Right renal cortex interstitium (tissue), 3 donors: ENCODE data around the gene PJVK. TPM values are rescaled to one million over a fixed set of nuclear protein-coding genes. Genes with fewer than 3 reads are reported as not detected.

Experiments used
- DNase-seq, 3 donors: peaks; one replicate each; pipeline ENCODE4 v3.0.0-alpha.2; 2013; ENCODE audit warnings: low read depth in 3 of 3, low spot score in 2 of 3
- polyA plus RNA-seq, 3 donors: library from polyadenylated mRNA; unstranded; fragments of 120-200 nt; gene quantifications; one replicate each; pipeline ENCODE4 v1.2.1, GENCODE V29; 2013; ENCODE audit not compliant: insufficient read length in 3 of 3

PJVK gene
- polyA plus RNA-seq, 3 donors: 8.3 to 11.3 (median 8.8) TPM

DNA sequence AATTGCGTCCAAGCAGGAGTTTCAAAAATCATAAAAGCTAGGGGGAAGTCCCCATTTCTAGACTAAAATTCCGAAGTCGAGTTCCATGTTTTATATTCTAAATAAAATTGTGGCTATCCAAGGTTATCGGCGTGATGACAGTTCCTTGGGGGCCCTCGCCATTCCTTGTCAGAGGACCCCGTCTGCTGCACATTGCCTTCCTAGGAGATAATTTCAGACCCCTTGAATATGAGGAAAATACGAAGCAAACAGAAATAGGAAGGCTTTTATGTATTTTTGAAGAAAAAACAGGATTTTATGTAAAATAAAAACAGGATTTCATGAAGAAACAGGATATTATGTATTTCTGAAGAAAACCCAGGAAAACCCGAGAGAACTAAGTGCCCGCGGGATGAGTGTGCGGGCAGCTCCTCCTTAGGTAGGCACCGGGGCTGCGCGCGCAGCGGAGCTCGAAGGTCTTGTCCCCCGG lies 28.6 kb downstream of the PJVK start:
- DNase-seq: no peak

GRCh38 chr2:178480227-178481181 lies 29.3 kb downstream of the PJVK start, which contains the start of gene PLEKHA3:
Gene PLEKHA3, plus strand, starts transcription at chr2:178480457. Its CDS starts 413 bp downstream, at chr2:178480870.
- DNase-seq: peak; percentile 68 to 79 (median 76)

DNA sequence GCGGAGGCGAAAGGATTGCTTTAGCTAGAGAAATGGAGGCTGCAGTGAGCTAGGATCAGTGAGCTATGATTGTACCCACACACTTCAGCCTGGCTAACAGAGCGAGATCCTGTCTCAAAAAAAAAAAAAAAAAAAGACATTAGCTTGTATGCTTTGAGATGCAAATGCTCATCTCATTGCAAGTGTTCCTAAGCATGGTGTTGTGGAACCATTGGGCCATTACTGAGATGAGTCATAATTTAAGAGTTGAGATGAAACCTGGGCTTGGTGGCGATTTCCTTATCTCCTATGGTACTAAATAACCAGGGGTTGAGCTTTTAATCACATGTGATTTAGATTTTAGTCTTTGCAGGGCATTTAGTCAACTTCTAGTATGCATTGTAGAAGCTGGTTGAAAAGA lies 31.3 kb downstream of the PJVK start:
- DNase-seq: no peak

DNA sequence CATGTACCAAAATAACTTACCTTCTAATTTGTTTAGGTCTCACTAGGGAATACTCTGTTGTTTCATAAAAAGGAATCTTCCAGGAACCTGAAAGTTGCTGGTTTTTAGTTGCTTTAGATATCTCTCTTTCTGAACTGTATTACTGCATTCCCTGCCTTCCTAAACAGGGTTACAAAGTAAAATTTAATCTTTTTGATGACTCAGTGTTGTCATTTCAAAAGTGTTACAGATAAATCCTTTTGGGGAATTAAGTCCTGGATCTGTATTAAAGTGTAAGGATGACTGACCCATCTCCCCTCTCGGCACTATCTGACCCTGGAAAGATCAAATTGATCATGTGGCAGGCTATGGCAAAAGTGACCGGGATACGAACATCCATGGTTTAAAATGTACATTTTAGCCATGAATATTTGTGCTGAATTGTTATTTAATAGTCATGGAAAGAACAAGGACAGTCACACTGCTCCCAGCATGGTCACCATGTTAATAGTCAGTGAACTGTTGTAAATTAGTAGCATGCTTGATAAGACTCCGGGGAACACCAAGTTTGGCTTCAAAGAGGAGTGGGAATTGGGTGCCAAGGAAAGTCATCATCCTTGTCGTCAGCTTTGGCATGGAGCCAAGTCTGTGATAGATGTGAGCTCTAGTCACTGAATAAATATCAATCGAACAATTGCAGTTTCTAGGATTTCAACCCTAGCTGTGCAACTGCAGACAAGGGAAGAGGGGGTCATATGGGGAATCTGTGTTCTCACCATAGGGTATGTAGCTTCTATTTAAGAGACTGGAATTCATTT lies 33.3 kb downstream of the PJVK start:
- DNase-seq: no peak

DNA sequence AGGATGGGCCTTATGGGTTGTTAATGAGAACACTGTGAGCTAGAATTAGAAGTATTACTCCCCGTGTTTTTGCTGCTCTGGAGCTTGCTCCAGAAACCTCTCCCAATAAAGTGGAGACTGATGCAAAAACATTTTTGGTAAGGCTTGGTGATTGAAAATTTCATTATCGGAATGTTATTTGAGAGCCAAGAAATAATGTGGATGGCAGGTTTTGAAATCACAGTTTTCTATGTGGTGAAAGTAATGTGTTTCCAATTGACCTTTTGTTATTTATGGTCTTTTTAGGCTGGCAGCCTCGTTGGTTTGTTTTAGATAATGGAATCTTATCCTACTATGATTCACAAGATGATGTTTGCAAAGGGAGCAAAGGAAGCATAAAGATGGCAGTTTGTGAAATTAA lies 34.2 kb downstream of the PJVK start:
- no peak for DNase-seq

- DNase-seq: no peak
These were observed 40.4 kb downstream of the PJVK start for GRCh38 chr2:178491612-178492011.

GRCh38 chr2:178496049-178496448 lies 44.9 kb downstream of the PJVK start:
- DNase-seq: no peak

- no peak for DNase-seq
These were observed 47.0 kb downstream of the PJVK start for GRCh38 chr2:178498137-178498536.

DNA sequence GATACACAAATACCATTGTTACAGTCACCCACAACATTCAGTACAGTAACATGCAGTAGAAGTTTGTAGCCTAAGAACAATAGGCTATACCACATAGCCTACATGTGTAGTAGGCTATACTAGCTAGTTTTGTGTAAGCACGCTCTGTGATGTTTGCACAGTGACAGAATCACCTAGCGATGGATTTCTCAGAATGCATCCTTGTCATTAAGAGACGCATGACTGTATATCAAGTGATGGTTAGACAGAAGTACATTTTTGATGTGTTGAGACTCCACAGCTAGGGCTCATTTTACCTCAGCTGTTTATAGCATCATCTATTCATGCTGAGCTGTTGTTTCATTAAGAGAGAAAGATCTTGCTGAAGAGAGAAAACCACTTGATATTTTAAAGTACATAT lies 48.5 kb downstream of the PJVK start:
- DNase-seq: no peak

DNA sequence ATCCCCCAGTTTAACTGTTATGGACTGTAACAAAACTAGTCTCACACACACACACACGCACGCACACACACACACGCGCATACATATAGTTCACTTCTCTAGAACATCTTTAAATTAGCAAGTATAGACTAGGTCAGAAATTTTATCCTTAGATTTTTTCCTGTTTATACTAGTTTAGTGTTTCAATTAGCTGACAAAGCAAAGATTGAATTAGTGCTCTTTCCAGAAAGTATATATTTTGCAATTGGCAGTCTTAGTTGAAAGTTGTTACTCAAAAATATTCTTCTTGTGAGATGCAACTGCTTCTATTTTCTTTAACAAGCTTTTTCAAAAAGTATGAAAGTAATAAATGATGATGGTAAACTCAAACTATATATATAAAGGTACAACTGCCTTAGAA lies 51.6 kb downstream of the PJVK start:
- DNase-seq: no peak

DNA sequence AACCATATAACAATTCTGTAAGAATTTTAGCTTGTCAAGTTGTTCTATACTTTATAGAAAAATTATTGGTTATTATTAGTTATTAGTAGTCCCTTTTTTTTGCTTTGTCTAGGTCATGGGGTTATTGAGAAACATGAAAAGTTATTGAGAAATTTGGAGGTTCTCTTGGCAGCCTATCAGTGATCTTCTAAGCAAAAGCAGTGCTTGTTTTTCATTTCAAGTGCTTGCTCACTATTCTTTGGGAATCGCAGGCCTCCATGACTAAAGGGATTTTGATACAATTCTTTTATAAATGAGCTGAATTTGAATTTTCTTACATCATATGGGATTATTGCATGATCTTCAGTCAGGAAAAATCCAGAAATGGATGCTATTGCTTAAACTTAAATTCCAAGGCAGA lies 54.9 kb downstream of the PJVK start:
- DNase-seq: no peak

- no peak for DNase-seq
These were observed 55.3 kb downstream of the PJVK start for GRCh38 chr2:178506524-178506923.

DNA sequence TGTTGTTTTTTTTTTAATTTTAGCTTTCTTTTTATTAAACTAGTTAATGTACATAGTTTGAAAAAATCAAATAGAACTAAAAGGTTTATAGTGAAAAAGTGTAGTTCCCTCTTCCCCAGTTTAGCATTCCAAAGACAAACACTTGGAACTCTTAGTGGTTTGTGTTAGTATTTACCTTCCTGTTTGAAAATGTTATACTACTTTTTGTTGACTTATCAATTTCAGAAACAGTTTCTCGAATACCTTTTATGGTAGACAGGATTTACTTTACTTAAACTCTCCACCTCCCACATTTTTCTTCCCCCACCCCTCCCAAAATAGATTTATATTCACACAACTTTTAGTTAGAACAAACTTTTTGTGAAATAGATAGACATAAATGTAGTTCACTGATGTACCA lies 55.8 kb downstream of the PJVK start:
- no peak for DNase-seq

DNA sequence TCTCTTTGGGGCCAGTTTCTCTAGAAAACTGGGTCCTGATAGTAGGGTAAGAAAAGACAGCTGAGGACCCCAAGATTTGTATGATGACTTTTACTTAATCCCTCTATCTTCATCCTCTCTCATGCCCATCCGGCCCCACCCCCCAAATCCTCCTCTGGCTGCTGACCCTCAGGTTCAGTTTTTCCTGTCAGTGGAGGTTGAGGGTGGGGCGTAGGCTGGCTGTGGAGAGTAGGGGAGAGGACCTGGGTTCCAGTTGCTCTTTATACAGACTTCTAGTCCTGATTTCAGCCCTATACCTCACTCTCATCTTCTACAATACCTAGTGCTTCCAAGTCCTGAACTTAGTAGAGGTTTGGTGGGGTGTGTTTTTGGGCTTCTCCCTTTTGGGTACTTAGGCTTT lies 57.5 kb downstream of the PJVK start:
- no peak for DNase-seq

DNA sequence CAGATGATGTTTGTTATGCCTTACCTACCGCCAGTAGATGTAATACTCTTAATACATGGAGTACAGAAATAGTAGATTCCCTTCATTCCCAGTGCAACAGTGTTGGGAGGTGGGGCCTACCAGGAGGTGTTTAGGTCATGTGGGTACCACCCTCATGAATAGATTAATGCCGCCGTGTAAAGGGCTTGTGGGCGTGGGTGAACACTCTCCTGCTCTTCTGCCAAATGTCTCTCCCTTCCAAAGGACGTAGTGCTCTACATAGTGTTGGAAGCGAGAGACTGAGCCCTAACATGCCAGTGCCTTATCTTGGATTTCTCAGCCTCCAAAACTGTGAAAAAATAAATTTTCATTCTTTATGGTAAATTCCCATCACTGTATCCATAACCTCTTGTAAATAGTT lies 59.2 kb downstream of the PJVK start:
- DNase-seq: no peak

Other genes with a start within 250 kb of the PJVK start
- gene PRKRA, start 203 bp upstream of the PJVK start, polyA plus RNA-seq: 10 to 100 TPM; 70.7 to 75.6 (median 74.2) TPM
- gene FKBP7, start 27.2 kb downstream of the PJVK start, polyA plus RNA-seq: 10 to 100 TPM; 63.1 to 71.5 (median 63.4) TPM
- gene PLEKHA3, start 29.1 kb downstream of the PJVK start, polyA plus RNA-seq: 10 to 100 TPM; 32.5 to 36.5 (median 34.3) TPM